Breast epithelium (tissue), 3 donors: Measurements from ENCODE around the gene IL1RN.

Source experiments
- CTCF ChIP-seq, 3 donors: fragments of 450-650 bp; IDR thresholded peaks; one replicate each; pipeline ENCODE4 v1.5.1; 2016 to 2017; ENCODE audit warnings: antibody characterized with exemption in 3 of 3, mild to moderate bottlenecking in 3 of 3, moderate library complexity in 3 of 3
- POLR2A ChIP-seq: fragments of 450-650 bp; IDR thresholded peaks from one replicate; pipeline ENCODE4 v1.6.1; 2016; ENCODE audit warnings: antibody characterized with exemption, mild to moderate bottlenecking, moderate library complexity
- POLR2AphosphoS5 ChIP-seq, 3 donors: sonication (generic); formaldehyde crosslinking; IDR thresholded peaks; one replicate each; pipeline ENCODE4 v1.6.1; 2017; ENCODE audit warnings: antibody characterized with exemption in 3 of 3

DNA sequence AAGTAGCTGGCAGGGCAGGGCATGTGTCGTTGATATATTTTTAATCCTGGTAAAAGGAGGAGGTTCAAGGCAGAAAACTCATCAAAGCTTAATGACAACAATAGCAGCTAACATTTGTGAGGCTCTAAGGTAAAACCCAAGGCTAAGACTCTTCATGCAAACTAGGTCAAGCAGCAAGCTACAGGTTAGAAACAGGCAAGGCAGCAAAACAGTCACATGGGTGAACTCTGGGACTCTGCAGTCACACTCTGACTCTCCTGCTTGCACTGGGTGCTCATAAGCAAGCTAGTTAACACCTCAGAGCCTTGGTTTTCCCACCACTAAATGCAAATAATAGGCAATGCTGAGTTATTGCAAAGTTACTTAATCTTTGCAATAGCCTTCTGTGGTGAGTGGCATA lies 7.9 kb downstream of the IL1RN start:
- TF ChIP-seq CTCF (IDR thresholded peaks at IDR 0.05): no peak
- no peak for TF ChIP-seq POLR2A
- TF ChIP-seq POLR2AphosphoS5 (IDR thresholded peaks at IDR 0.05): no peak
